Subcutaneous abdominal adipose tissue (tissue), 5 donors: ENCODE results near the gene BNC2.

Experiments
- H3K27ac ChIP-seq: one replicate; pipeline ENCODE4 v1.7.0; 2013; ENCODE audit warnings: low read depth, mild to moderate bottlenecking, inconsistent platforms, low read length, moderate library complexity
- H3K27me3 ChIP-seq, 5 donors: one replicate each; pipeline ENCODE4 v1.7.0; 2013; ENCODE audit warnings: low read length in 5 of 5, inconsistent platforms in 1 of 5; ENCODE audit not compliant: control insufficient read depth in 5 of 5, insufficient read depth in 4 of 5
- H3K36me3 ChIP-seq, 5 donors: one replicate each; pipeline ENCODE4 v1.7.0; 2013; ENCODE audit warnings: low read length in 5 of 5; ENCODE audit not compliant: control insufficient read depth in 5 of 5, insufficient read depth in 5 of 5
- H3K4me1 ChIP-seq, 5 donors: one replicate each; pipeline ENCODE4 v1.7.0; 2013; ENCODE audit warnings: low read length in 5 of 5, mild to moderate bottlenecking in 3 of 5, moderate library complexity in 1 of 5; ENCODE audit not compliant: control insufficient read depth in 5 of 5, insufficient read depth in 5 of 5
- H3K4me3 ChIP-seq, 5 donors: one replicate each; pipeline ENCODE4 v1.7.0; 2013; ENCODE audit warnings: low read length in 5 of 5, low read depth in 1 of 5
- H3K9ac ChIP-seq, 5 donors: one replicate each; pipeline ENCODE4 v1.7.0; 2013; ENCODE audit warnings: low read length in 5 of 5, mild to moderate bottlenecking in 4 of 5, moderate library complexity in 3 of 5
- H3K9me3 ChIP-seq, 5 donors: one replicate each; pipeline ENCODE4 v1.7.0; 2013; ENCODE audit warnings: low read length in 5 of 5; ENCODE audit not compliant: control insufficient read depth in 5 of 5
- donor health status: healthy.
- donor health status: healthy.
- donor health status: healthy.
- donor health status: healthy.
- donor health status: healthy.

BNC2 gene

GRCh38 chr9:16771356-16771755 lies 99.1 kb downstream of the BNC2 start:
- H3K4me1 ChIP-seq, result peaks cover 0 to 10% (median 0%) of the 10 kb centered on the region in 5 donors
- no peak overlapping the region for H3K4me3 ChIP-seq
- H3K27ac ChIP-seq, result no peak overlapping the region
- H3K36me3 ChIP-seq, result peaks cover 0 to 2% (median 0%) of the 10 kb centered on the region in 5 donors
- H3K9ac ChIP-seq, result no peak overlapping the region
- no peaks in the 10 kb centered on the region for H3K27me3 ChIP-seq
- H3K9me3 ChIP-seq, result no peaks in the 10 kb centered on the region

- Histone ChIP-seq H3K9me3 (no peaks in the 10 kb centered on the region), H3K27me3 (no peaks in the 10 kb centered on the region), H3K36me3 (no peaks in the 10 kb centered on the region), H3K4me3 (no peak overlapping the region), H3K4me1 (peaks cover 0 to 10% (median 0%) of the 10 kb centered on the region in 5 donors), H3K9ac (no peak overlapping the region), H3K27ac (no peak overlapping the region)
Observed at GRCh38 chr9:16769291-16769690, 101.2 kb downstream of the BNC2 start.

GRCh38 chr9:16768816-16769215 lies 101.7 kb downstream of the BNC2 start:
- Histone ChIP-seq H3K36me3 (no peaks in the 10 kb centered on the region), H3K27ac (no peak overlapping the region), H3K9me3 (no peaks in the 10 kb centered on the region), H3K9ac (no peak overlapping the region), H3K27me3 (no peaks in the 10 kb centered on the region), H3K4me3 (no peak overlapping the region), H3K4me1 (peaks cover 0 to 10% (median 0%) of the 10 kb centered on the region in 5 donors)

- no peak overlapping the region for H3K27ac ChIP-seq
- H3K4me1 ChIP-seq, result peaks cover 0 to 10% (median 0%) of the 10 kb centered on the region in 5 donors
- no peak overlapping the region for H3K4me3 ChIP-seq
- H3K36me3 ChIP-seq, result no peaks in the 10 kb centered on the region
- H3K9me3 ChIP-seq, result no peaks in the 10 kb centered on the region
- H3K27me3 ChIP-seq, result no peaks in the 10 kb centered on the region
- H3K9ac ChIP-seq, result no peak overlapping the region
Observed at GRCh38 chr9:16767366-16767765, 103.1 kb downstream of the BNC2 start.

GRCh38 chr9:16763946-16764345 lies 106.5 kb downstream of the BNC2 start:
- Histone ChIP-seq H3K4me1 (peaks cover 0 to 10% (median 0%) of the 10 kb centered on the region in 5 donors), H3K27ac (no peak overlapping the region), H3K36me3 (no peaks in the 10 kb centered on the region), H3K9ac (no peak overlapping the region), H3K9me3 (no peaks in the 10 kb centered on the region), H3K27me3 (no peaks in the 10 kb centered on the region), H3K4me3 (no peak overlapping the region)

GRCh38 chr9:16755467-16756160 lies 114.9 kb downstream of the BNC2 start:
- H3K4me3 ChIP-seq, result no peak overlapping the region
- no peaks in the 10 kb centered on the region for H3K36me3 ChIP-seq
- no peak overlapping the region for H3K9ac ChIP-seq
- no peaks in the 10 kb centered on the region for H3K9me3 ChIP-seq
- no peak overlapping the region for H3K27ac ChIP-seq
- peaks cover 0 to 6% (median 0%) of the 10 kb centered on the region in 5 donors for H3K4me1 ChIP-seq
- H3K27me3 ChIP-seq, result no peaks in the 10 kb centered on the region

- Histone ChIP-seq H3K9ac (no peak overlapping the region), H3K4me3 (no peak overlapping the region), H3K9me3 (no peaks in the 10 kb centered on the region), H3K27me3 (no peaks in the 10 kb centered on the region), H3K36me3 (no peaks in the 10 kb centered on the region), H3K27ac (no peak overlapping the region), H3K4me1 (peaks cover 0 to 6% (median 0%) of the 10 kb centered on the region in 5 donors)
Observed at GRCh38 chr9:16754662-16755061, 115.8 kb downstream of the BNC2 start.

- Histone ChIP-seq H3K4me1 (peaks cover 0 to 6% (median 0%) of the 10 kb centered on the region in 5 donors), H3K36me3 (no peaks in the 10 kb centered on the region), H3K27ac (no peak overlapping the region), H3K9me3 (no peaks in the 10 kb centered on the region), H3K9ac (no peak overlapping the region), H3K27me3 (no peaks in the 10 kb centered on the region), H3K4me3 (no peak overlapping the region)
Observed at GRCh38 chr9:16753256-16753655, 117.2 kb downstream of the BNC2 start.

- H3K27ac ChIP-seq, result no peak overlapping the region
- no peak overlapping the region for H3K9ac ChIP-seq
- no peaks in the 10 kb centered on the region for H3K36me3 ChIP-seq
- H3K4me1 ChIP-seq, result peaks cover 0 to 6% (median 0%) of the 10 kb centered on the region in 5 donors
- H3K27me3 ChIP-seq, result no peaks in the 10 kb centered on the region
- H3K9me3 ChIP-seq, result no peaks in the 10 kb centered on the region
- no peak overlapping the region for H3K4me3 ChIP-seq
Observed at GRCh38 chr9:16752601-16753000, 117.9 kb downstream of the BNC2 start.

GRCh38 chr9:16750553-16750952 lies 119.9 kb downstream of the BNC2 start:
- Histone ChIP-seq H3K9me3 (no peaks in the 10 kb centered on the region), H3K9ac (no peak overlapping the region), H3K4me1 (peaks cover 0 to 8% (median 0%) of the 10 kb centered on the region in 5 donors), H3K4me3 (no peak overlapping the region), H3K36me3 (no peaks in the 10 kb centered on the region), H3K27ac (no peak overlapping the region), H3K27me3 (no peaks in the 10 kb centered on the region)
